ENCODE data around the gene NEO1.

NEO1 gene

GRCh38 chr15:73114064-73114463 lies 61.8 kb downstream of the NEO1 start:
- Histone ChIP-seq H3K4me3 (ENCODE audit: low read length) (no peak overlapping the region), H3K36me3 (replicated peaks; ENCODE audit: insufficient read depth, low read length) (no peaks in the 10 kb centered on the region), H3K27ac (ENCODE audit: low read length) (no peak overlapping the region), H3K79me2 (ENCODE audit: low read length) (no peaks in the 10 kb centered on the region), H3K9ac (ENCODE audit: low read length) (no peak overlapping the region), H3K4me2 (ENCODE audit: low read depth, low read length) (no peak overlapping the region), H2AFZ (ENCODE audit: low read length) (no peak overlapping the region), H3K27me3 (replicated peaks; ENCODE audit: insufficient read depth, low read length) (no peaks in the 10 kb centered on the region), H3F3A (ENCODE audit: insufficient read depth, low read length) (no peaks in the 10 kb centered on the region), H3K9me2 (replicated peaks; ENCODE audit: insufficient read depth, low read length) (no peaks in the 10 kb centered on the region), H3K4me1 (ENCODE audit: low read length) (no peaks in the 10 kb centered on the region), H3K9me3 (replicated peaks; ENCODE audit: insufficient read depth, low read length) (no peaks in the 10 kb centered on the region), H4K20me1 (ENCODE audit: insufficient read depth, low read length) (no peaks in the 10 kb centered on the region)
- TF ChIP-seq EZH2phosphoT487 (IDR thresholded peaks at IDR 0.05; ENCODE audit: low read length), result no peak
- TF ChIP-seq CTCF (IDR thresholded peaks at IDR 0.05; ENCODE audit: low read length), result no peak
- no peak for TF ChIP-seq EZH2 (optimal IDR thresholded peaks at IDR 0.05; ENCODE audit: low read depth, low read length)
- no peak for DNase-seq

GRCh38 chr15:73116164-73116563 lies 63.9 kb downstream of the NEO1 start:
- no peaks in the 10 kb centered on the region for H3K9me2 ChIP-seq (replicated peaks; ENCODE audit: insufficient read depth, low read length)
- H3K27me3 ChIP-seq (replicated peaks; ENCODE audit: insufficient read depth, low read length), result no peaks in the 10 kb centered on the region
- no peak overlapping the region for H2AFZ ChIP-seq (ENCODE audit: low read length)
- H3K9ac ChIP-seq (ENCODE audit: low read length), result no peak overlapping the region
- no peaks in the 10 kb centered on the region for H3F3A ChIP-seq (ENCODE audit: insufficient read depth, low read length)
- H3K9me3 ChIP-seq (replicated peaks; ENCODE audit: insufficient read depth, low read length), result no peaks in the 10 kb centered on the region
- no peaks in the 10 kb centered on the region for H3K79me2 ChIP-seq (ENCODE audit: low read length)
- no peak overlapping the region for H3K4me3 ChIP-seq (ENCODE audit: low read length)
- no peak overlapping the region for H3K27ac ChIP-seq (ENCODE audit: low read length)
- no peaks in the 10 kb centered on the region for H3K36me3 ChIP-seq (replicated peaks; ENCODE audit: insufficient read depth, low read length)
- no peak for TF ChIP-seq CTCF (IDR thresholded peaks at IDR 0.05; ENCODE audit: low read length)
- TF ChIP-seq EZH2 (optimal IDR thresholded peaks at IDR 0.05; ENCODE audit: low read depth, low read length), result no peak
- TF ChIP-seq EZH2phosphoT487 (IDR thresholded peaks at IDR 0.05; ENCODE audit: low read length), result no peak
- no peaks in the 10 kb centered on the region for H3K4me1 ChIP-seq (ENCODE audit: low read length)
- no peaks in the 10 kb centered on the region for H4K20me1 ChIP-seq (ENCODE audit: insufficient read depth, low read length)
- DNase-seq, result no peak
- no peak overlapping the region for H3K4me2 ChIP-seq (ENCODE audit: low read depth, low read length)

- Histone ChIP-seq H3K4me1 (ENCODE audit: low read length) (no peaks in the 10 kb centered on the region), H4K20me1 (ENCODE audit: insufficient read depth, low read length) (no peaks in the 10 kb centered on the region), H3K9me3 (replicated peaks; ENCODE audit: insufficient read depth, low read length) (no peaks in the 10 kb centered on the region), H3K36me3 (replicated peaks; ENCODE audit: insufficient read depth, low read length) (no peaks in the 10 kb centered on the region), H3K79me2 (ENCODE audit: low read length) (no peaks in the 10 kb centered on the region), H3K27ac (ENCODE audit: low read length) (no peak overlapping the region), H2AFZ (ENCODE audit: low read length) (no peak overlapping the region), H3K4me2 (ENCODE audit: low read depth, low read length) (no peak overlapping the region), H3K9ac (ENCODE audit: low read length) (no peak overlapping the region), H3K4me3 (ENCODE audit: low read length) (no peak overlapping the region), H3K9me2 (replicated peaks; ENCODE audit: insufficient read depth, low read length) (no peaks in the 10 kb centered on the region), H3K27me3 (replicated peaks; ENCODE audit: insufficient read depth, low read length) (no peaks in the 10 kb centered on the region), H3F3A (ENCODE audit: insufficient read depth, low read length) (no peaks in the 10 kb centered on the region)
- TF ChIP-seq CTCF (IDR thresholded peaks at IDR 0.05; ENCODE audit: low read length) (no peak), EZH2 (optimal IDR thresholded peaks at IDR 0.05; ENCODE audit: low read depth, low read length) (no peak), EZH2phosphoT487 (IDR thresholded peaks at IDR 0.05; ENCODE audit: low read length) (no peak)
- DNase-seq, result no peak
Measured at GRCh38 chr15:73118055-73118454, 65.8 kb downstream of the NEO1 start.
